ENCODE data around the gene SCFD2. TPM values are rescaled to one million over a fixed set of nuclear protein-coding genes. Genes with fewer than 3 reads are reported as not detected.

The SCFD2 gene
- total RNA-seq, 1 experiment from 2014 or later = 8.4 TPM

DNA sequence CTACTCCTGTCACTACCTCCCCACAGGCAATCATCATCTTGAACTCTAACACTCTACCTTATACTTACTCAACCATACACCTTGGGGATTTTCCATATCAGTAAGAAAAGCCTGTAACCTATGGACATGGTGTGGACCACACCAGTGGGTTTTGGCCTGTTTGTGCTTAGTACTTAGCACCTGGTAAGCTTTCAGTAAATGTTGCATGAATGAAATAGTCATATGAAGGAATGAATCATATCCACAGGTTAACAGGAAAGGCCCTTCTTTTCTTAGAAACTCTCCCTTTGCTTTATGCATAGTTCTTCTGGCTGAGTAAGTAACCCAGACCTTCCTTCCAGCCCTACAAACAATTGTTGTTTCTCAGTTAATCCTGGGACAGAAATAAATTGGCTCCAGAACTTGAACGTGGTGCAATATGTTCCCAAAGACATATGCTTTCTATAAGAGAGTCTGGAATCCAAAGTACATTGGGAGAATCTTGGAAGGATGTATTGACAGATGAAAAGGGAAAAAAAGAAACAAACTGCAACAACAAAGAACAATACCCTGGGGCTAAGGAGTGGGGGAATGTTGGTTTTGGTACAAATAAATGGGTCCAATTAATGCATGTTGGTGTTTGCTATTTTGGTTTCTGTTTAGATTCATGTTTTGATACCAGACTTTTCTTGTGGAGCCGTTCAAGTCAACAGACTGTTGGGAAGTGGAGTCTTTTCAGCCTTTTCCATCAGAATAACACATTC lies 475.9 kb downstream of the SCFD2 start:
- ChIA-PET CTCF (no interaction called here), POLR2A (ENCODE audit: low non-redundant PET) (no interaction called here)
- no peaks in the 10 kb centered on the region for H3K9me3 ChIP-seq (ENCODE audit: low read depth, low read length, poor library complexity, severe bottlenecking)
- intact Hi-C loops (cut with micrococcal nuclease; ENCODE audit: unreplicated experiment) = no loop called here
- H3K4me1 ChIP-seq (ENCODE audit: insufficient read depth, low read length, poor library complexity, severe bottlenecking) = no peaks in the 10 kb centered on the region
- H3K36me3 ChIP-seq (ENCODE audit: insufficient read depth, low read length, poor library complexity, severe bottlenecking) = no peaks in the 10 kb centered on the region
- TF ChIP-seq EZH2 (IDR thresholded peaks at IDR 0.05; ENCODE audit: borderline replicate concordance, low read depth, low read length, poor library complexity, severe bottlenecking) = no peak
- TF ChIP-seq, protein P1, sequence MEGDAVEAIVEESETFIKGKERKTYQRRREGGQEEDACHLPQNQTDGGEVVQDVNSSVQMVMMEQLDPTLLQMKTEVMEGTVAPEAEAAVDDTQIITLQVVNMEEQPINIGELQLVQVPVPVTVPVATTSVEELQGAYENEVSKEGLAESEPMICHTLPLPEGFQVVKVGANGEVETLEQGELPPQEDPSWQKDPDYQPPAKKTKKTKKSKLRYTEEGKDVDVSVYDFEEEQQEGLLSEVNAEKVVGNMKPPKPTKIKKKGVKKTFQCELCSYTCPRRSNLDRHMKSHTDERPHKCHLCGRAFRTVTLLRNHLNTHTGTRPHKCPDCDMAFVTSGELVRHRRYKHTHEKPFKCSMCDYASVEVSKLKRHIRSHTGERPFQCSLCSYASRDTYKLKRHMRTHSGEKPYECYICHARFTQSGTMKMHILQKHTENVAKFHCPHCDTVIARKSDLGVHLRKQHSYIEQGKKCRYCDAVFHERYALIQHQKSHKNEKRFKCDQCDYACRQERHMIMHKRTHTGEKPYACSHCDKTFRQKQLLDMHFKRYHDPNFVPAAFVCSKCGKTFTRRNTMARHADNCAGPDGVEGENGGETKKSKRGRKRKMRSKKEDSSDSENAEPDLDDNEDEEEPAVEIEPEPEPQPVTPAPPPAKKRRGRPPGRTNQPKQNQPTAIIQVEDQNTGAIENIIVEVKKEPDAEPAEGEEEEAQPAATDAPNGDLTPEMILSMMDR (conservative IDR thresholded peaks at IDR 0.05; ENCODE audit: low read depth, low read length) = no peak
- DNase-seq (ENCODE audit: low spot score) = no peak
- H3K27ac ChIP-seq (ENCODE audit: low read depth, low read length, poor library complexity, severe bottlenecking) = no peak overlapping the region
- no peak overlapping the region for H3K4me3 ChIP-seq (ENCODE audit: low read depth, low read length, poor library complexity, severe bottlenecking)
- no peaks in the 10 kb centered on the region for H3K27me3 ChIP-seq (replicated peaks; ENCODE audit: insufficient read depth, low read depth, low read length, poor library complexity)
- BruUV-seq (replicated peaks) = no TSS peak

DNA sequence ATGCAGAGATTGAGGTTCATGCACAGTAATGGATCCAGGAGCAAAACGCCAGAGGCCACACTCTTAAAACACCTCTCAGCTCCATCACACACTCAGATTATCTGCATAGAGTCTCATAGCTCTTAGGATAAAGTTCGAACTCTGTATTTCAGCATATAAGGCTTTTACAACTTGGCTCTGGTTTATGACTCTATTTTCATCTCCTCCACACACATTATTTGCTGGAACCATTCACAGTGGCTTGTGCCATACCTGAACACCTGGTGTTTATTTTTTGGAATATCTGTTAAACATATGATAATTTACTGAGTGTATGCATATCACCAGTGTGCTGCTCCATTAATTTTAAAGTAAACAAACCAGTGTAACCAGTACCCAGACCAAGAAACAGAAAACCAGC lies 476.5 kb downstream of the SCFD2 start:
- Histone ChIP-seq H3K4me3 (ENCODE audit: low read depth, low read length, poor library complexity, severe bottlenecking) (no peak overlapping the region), H3K27ac (ENCODE audit: low read depth, low read length, poor library complexity, severe bottlenecking) (no peak overlapping the region), H3K9me3 (ENCODE audit: low read depth, low read length, poor library complexity, severe bottlenecking) (no peaks in the 10 kb centered on the region), H3K4me1 (ENCODE audit: insufficient read depth, low read length, poor library complexity, severe bottlenecking) (no peaks in the 10 kb centered on the region), H3K27me3 (replicated peaks; ENCODE audit: insufficient read depth, low read depth, low read length, poor library complexity) (no peaks in the 10 kb centered on the region), H3K36me3 (ENCODE audit: insufficient read depth, low read length, poor library complexity, severe bottlenecking) (no peaks in the 10 kb centered on the region)
- TF ChIP-seq EZH2 (IDR thresholded peaks at IDR 0.05; ENCODE audit: borderline replicate concordance, low read depth, low read length, poor library complexity, severe bottlenecking) = no peak
- BruUV-seq (replicated peaks) = no TSS peak
- POLR2A ChIA-PET (ENCODE audit: low non-redundant PET) = no interaction called here
- intact Hi-C loops (cut with micrococcal nuclease; ENCODE audit: unreplicated experiment) = no loop called here
- CTCF ChIA-PET = no interaction called here
- DNase-seq (ENCODE audit: low spot score) = no peak

GRCh38 chr4:52884994-52885393 lies 480.9 kb downstream of the SCFD2 start:
- no peaks in the 10 kb centered on the region for H3K4me1 ChIP-seq (ENCODE audit: insufficient read depth, low read length, poor library complexity, severe bottlenecking)
- no peaks in the 10 kb centered on the region for H3K9me3 ChIP-seq (ENCODE audit: low read depth, low read length, poor library complexity, severe bottlenecking)
- BruUV-seq (replicated peaks) = no TSS peak
- no peaks in the 10 kb centered on the region for H3K36me3 ChIP-seq (ENCODE audit: insufficient read depth, low read length, poor library complexity, severe bottlenecking)
- TF ChIP-seq, protein P1 (conservative IDR thresholded peaks at IDR 0.05; ENCODE audit: low read depth, low read length) = no peak
- TF ChIP-seq EZH2 (IDR thresholded peaks at IDR 0.05; ENCODE audit: borderline replicate concordance, low read depth, low read length, poor library complexity, severe bottlenecking) = no peak
- no peak overlapping the region for H3K4me3 ChIP-seq (ENCODE audit: low read depth, low read length, poor library complexity, severe bottlenecking)
- no peak for DNase-seq (ENCODE audit: low spot score)
- ChIA-PET CTCF (no interaction called here), POLR2A (ENCODE audit: low non-redundant PET) (no interaction called here)
- H3K27me3 ChIP-seq (replicated peaks; ENCODE audit: insufficient read depth, low read depth, low read length, poor library complexity) = no peaks in the 10 kb centered on the region
- H3K27ac ChIP-seq (ENCODE audit: low read depth, low read length, poor library complexity, severe bottlenecking) = no peak overlapping the region
- intact Hi-C loops (cut with micrococcal nuclease; ENCODE audit: unreplicated experiment) = no loop called here

Data from A673 (cell line).